ENCODE results near the gene NPAS3. TPM values are rescaled to one million over a fixed set of nuclear protein-coding genes. Genes with fewer than 3 reads are reported as not detected.

NPAS3 gene
- total and polyA plus RNA-seq, 8 donors = 0.23 to 2.8 (median 1.4) TPM

DNA sequence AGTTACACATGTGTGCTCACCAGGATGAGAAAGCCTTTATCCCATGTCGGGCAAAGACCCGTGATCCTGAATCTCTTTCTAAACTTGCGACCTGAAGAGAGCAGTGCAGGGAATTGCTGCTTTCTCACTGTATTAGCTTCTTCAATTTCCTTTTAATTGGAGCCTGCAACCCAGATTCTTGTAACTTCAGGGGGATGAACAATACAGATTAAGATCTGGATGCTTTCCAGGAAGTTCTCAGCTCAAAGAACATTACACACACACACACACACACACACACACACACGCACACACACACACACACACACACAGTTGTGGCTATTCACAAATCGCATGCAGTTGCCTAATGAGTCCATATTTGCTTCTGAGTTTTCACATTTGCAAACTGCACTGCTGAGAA, 268.3 kb downstream of the NPAS3 start:
- Histone ChIP-seq H3K27me3 (no peaks in the 10 kb centered on the region), H3K36me3 (no peaks in the 10 kb centered on the region), H3K9me3 (no peaks in the 10 kb centered on the region), H3K4me1 (no peaks in the 10 kb centered on the region), H3K27ac (no peak overlapping the region), H3K4me3 (no peak overlapping the region)
- TF ChIP-seq, protein P1, sequence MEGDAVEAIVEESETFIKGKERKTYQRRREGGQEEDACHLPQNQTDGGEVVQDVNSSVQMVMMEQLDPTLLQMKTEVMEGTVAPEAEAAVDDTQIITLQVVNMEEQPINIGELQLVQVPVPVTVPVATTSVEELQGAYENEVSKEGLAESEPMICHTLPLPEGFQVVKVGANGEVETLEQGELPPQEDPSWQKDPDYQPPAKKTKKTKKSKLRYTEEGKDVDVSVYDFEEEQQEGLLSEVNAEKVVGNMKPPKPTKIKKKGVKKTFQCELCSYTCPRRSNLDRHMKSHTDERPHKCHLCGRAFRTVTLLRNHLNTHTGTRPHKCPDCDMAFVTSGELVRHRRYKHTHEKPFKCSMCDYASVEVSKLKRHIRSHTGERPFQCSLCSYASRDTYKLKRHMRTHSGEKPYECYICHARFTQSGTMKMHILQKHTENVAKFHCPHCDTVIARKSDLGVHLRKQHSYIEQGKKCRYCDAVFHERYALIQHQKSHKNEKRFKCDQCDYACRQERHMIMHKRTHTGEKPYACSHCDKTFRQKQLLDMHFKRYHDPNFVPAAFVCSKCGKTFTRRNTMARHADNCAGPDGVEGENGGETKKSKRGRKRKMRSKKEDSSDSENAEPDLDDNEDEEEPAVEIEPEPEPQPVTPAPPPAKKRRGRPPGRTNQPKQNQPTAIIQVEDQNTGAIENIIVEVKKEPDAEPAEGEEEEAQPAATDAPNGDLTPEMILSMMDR (IDR thresholded peaks at IDR 0.05) = no peak
- FAIRE-seq (no peak), DNase-seq (no peak), ATAC-seq (no peak)
- WGBS, 2 donors = 62 to 65% methylated on average over 5 of the region's 5 CpGs
- intact Hi-C loops (cut with DNase I) = no loop called here

DNA sequence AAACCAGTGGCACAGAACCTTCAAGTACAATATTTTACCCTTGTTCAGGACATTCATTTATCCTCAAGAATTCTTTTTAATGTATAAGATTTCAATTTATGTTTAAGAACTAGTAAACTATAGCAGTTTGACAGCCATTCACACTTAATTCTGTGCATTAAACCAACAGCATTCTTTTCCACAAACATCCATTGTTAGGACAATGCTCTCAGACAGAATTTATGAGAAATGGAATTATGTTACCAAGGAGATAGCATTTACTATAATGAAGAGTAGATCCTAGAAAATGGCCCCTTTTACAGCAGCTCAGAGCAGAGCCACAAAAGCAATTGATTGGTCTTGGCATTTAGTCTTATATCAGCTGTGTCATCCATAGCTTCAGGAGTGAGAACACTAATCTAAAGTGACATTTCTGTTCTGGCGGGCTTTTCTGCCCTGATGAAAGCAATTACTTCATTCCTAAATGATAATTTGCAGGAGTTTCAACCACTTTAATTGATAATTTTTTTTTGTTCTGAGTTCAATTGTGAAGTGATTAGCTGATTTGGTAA, 268.9 kb downstream of the NPAS3 start:
- no peaks in the 10 kb centered on the region for H3K9me3 ChIP-seq
- ATAC-seq (no peak), FAIRE-seq (no peak), DNase-seq (no peak)
- TF ChIP-seq, protein P1 (IDR thresholded peaks at IDR 0.05) = no peak
- H3K36me3 ChIP-seq = no peaks in the 10 kb centered on the region
- no peaks in the 10 kb centered on the region for H3K27me3 ChIP-seq
- 63 to 64% methylated on average over 1 of the region's 1 CpG for WGBS, 2 donors
- intact Hi-C loops (cut with DNase I) = no loop called here
- H3K4me1 ChIP-seq = no peaks in the 10 kb centered on the region
- no peak overlapping the region for H3K27ac ChIP-seq
- H3K4me3 ChIP-seq = no peak overlapping the region

DNA sequence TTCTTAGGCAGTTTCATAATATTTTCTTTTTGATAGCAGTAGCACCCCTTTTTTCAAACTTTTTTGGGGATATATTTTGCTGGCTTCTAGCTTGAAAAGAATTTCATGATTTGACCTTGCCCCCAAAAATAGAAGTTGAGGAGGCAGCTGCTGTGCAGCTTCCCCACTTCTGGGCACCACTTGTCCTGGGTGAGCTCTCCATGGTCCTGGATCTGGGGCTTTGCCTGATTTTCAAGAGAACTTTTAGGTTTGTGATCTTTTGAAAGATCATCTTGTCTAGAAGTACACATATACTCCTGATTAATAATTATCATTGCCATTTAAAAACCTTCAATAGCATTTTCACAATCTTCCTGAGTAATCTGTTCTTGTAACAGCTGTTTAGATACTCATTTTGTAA, 271.6 kb downstream of the NPAS3 start:
- DNase-seq = no peak
- TF ChIP-seq, protein P1 (IDR thresholded peaks at IDR 0.05) = no peak

DNA sequence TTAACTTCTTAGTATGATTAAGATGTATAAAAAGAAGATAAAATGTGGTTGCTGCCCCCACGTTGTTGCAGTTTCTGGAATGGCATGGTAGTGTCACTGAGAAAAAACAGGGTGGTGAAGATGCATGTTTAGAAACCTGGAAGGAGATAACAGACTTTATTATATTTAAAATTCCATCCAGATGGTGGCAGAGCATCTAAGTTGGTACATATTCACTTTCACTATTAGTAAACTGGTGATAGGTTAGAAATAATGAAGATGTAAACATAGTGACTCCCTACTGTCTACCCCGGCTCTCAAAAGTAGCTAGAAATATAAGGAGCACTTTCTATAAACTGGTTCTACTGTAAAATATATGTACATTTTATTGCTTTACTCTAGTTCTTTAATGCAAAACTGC, 279.3 kb downstream of the NPAS3 start:
- no peak overlapping the region for H3K27ac ChIP-seq
- WGBS, 2 donors = 57 to 68% methylated on average over 2 of the region's 2 CpGs
- FAIRE-seq = no peak

More for the DNA sequence above, 271.6 kb downstream of the NPAS3 start:
- FAIRE-seq (no peak), ATAC-seq (no peak)
- Histone ChIP-seq H3K27ac (no peak overlapping the region), H3K4me3 (no peak overlapping the region), H3K27me3 (no peaks in the 10 kb centered on the region), H3K4me1 (no peaks in the 10 kb centered on the region), H3K9me3 (no peaks in the 10 kb centered on the region), H3K36me3 (no peaks in the 10 kb centered on the region)
- intact Hi-C loops (cut with DNase I) = no loop called here

DNA sequence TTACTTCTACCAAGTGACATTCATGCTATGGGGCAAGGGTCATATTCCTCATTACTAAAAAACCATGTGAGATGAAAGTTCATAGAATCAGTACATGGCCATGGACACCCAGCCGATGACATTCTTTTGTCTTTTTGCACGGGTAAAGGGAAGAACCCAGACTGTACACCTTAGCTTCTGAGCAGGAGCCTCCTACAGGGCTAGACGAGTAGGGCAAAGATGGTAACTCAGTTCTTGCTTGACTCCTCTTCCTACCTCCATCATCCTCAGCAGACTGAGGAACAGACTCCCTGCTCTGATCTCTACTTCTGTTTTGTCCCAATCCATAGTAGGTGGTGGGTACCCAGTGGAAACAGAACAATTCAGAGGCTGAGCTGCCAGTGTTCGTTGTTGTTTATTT, 281.3 kb downstream of the NPAS3 start:
- no peak for DNase-seq
- Histone ChIP-seq H3K9me3 (no peaks in the 10 kb centered on the region), H3K27ac (no peak overlapping the region), H3K27me3 (no peaks in the 10 kb centered on the region), H3K36me3 (no peaks in the 10 kb centered on the region), H3K4me1 (no peaks in the 10 kb centered on the region), H3K4me3 (no peak overlapping the region)
- ATAC-seq = no peak
- 69 to 79% methylated on average over 4 of the region's 4 CpGs for WGBS, 2 donors
- intact Hi-C loops (cut with DNase I) = no loop called here
- FAIRE-seq = no peak
- TF ChIP-seq, protein P1 (IDR thresholded peaks at IDR 0.05) = no peak

More for the DNA sequence above, 279.3 kb downstream of the NPAS3 start:
- no peak for ATAC-seq
- H3K27me3 ChIP-seq = no peaks in the 10 kb centered on the region
- no peak for DNase-seq
- intact Hi-C loops (cut with DNase I) = no loop called here
- H3K9me3 ChIP-seq = no peaks in the 10 kb centered on the region
- H3K4me1 ChIP-seq = no peaks in the 10 kb centered on the region
- no peak overlapping the region for H3K4me3 ChIP-seq
- TF ChIP-seq, protein P1 (IDR thresholded peaks at IDR 0.05) = no peak
- no peaks in the 10 kb centered on the region for H3K36me3 ChIP-seq

Data from pancreas (tissue), 10 donors.